Spleen (tissue), 7 donors: Measurements from ENCODE around the gene GPR161.

Experiments used
- CTCF ChIP-seq, 11 experiments: fragments of 200-600 bp in 7 of 11; fragments of 450-650 bp in 4 of 11; sonication (generic) in 4 of 11; IDR thresholded peaks in 8 of 11; conservative IDR thresholded peaks in 3 of 11; 1 replicate in 7 of 11; 2 replicates in 4 of 11; pipeline versions ENCODE4 v1.4.0 to v1.8.0; 2016 to 2021; ENCODE audit warnings: antibody characterized with exemption in 11 of 11, inconsistent platforms in 4 of 11, mild to moderate bottlenecking in 1 of 11
- POLR2A ChIP-seq, 3 donors: fragments of 450-650 bp; IDR thresholded peaks; one replicate each; pipeline ENCODE4 v1.5.1; 2017; ENCODE audit warnings: antibody characterized with exemption in 3 of 3, mild to moderate bottlenecking in 1 of 3
- donor health status: DM: no; HTN: no; CAD: no; lungs with moderate emphysema.
- donor health status: DM: no; HTN: no; CAD: no.
- donor health status: DM: no; HTN: no; CAD: no.

GRCh38 chr1:168089326-168089978 is 47.3 kb downstream of the GPR161 start:
- no peak for TF ChIP-seq CTCF (IDR thresholded peaks at IDR 0.05 in 8 of 11, conservative IDR thresholded peaks at IDR 0.05 in 3 of 11)
- no peak for TF ChIP-seq POLR2A (IDR thresholded peaks at IDR 0.05)
